Caki2 (cell line): ENCODE data around the gene SGSM1. TPM values are rescaled to one million over a fixed set of nuclear protein-coding genes. Genes with fewer than 3 reads are reported as not detected.
"Not testable (repeated sequence)": the region's sequence is repeated elsewhere in the genome, so short reads cannot be mapped to it uniquely, and the experiment has no call there.

Source experiments
- DNase-seq: peaks from one replicate; pipeline ENCODE4 v3.0.0-alpha.2; 2015; ENCODE audit warnings: low read depth
- in situ Hi-C: cut with HindIII; loops from 2 replicates; pipeline ENCODE4 v1.10.0; 2016; ENCODE audit warnings: low sequenced_read_pairs, low pct_unique_long_range_greater_than_20kb, mixed read lengths
- total RNA-seq: library from RNA; depleted of rRNA; stranded (reverse); fragments of >200 nt; shearing (Covaris generic); gene quantifications from 2 replicates; pipeline ENCODE4 v1.2.3, GENCODE V29; 2014; ENCODE audit warnings: low replicate concordance

SGSM1 gene
- total RNA-seq, 1 experiment from 2014 or later: 0.27 TPM

DNA sequence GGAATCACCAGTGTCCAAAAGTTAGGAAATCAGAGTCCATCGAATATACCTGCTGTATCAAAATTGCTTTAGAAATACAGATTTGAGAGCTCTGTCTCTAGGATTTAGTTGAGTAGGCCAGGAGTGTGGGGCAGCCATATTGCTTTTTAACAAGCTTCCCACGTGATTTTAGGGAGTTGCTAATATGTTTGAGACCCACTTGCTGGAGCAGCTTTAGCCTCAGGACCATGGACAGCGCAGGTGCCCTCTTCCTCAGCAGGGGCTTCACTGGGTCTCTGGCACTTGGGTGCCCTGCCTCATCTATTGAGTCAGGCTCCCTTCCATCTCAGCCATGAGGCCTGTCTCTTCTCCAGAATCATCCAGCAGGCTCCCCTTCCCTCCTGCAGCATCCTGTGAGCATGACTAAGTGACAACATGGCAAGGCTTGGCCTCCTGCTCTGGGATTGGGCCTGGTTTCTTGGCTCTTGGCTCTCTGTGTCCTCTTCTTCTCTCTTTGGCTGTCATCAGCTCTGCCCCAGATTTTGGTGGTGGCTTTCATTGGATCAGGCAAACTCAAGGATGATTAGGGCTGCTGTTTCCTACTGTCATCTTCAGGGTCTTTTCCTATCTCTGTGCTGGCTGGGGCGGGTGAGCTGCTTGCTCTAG lies 70.0 kb downstream of the SGSM1 start:
- in situ Hi-C loops: no loop called here
- peak; percentile 38 for DNase-seq

DNA sequence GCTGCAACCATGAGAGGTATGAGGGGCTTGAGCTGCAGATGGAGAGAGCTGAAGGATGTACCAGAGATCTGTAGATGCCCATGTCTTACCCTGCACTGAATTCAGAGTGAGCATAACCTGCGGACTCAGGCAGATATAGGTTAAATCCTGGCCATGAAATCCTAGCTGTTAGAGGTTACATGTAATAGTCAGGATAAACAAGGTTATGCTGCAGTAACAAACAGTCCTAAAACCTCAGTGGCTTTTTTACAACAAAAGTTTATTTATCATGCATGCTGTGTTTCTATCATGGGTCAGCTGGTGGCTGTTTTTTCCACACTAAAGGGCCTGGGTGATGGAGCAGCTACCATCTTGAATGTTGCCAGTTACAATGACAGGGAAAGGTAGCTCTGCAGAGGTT lies 70.7 kb downstream of the SGSM1 start:
- in situ Hi-C loops: no loop called here

DNA sequence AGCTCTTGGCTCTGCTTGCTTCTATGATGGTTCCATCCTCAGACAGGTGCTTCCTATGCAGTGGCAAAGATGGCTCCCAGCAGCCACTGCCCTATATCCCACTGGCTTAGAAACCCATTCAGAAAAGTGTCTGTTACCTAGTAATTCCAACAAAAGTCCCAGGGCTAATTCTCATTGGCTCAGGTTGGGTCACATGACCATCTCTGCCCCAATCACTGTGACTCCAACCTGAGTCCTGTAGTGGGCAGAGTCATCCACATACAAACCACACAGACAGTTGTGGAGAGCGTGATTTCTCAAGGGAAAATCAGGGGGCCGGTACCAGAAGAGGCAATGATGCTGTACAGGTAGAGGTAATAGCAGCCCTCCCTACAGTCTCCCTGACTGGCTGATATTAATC lies 73.0 kb downstream of the SGSM1 start:
- no peak for DNase-seq
- in situ Hi-C loops: no loop called here

More for the DNA sequence above, 70.7 kb downstream of the SGSM1 start:
- DNase-seq: no peak

DNA sequence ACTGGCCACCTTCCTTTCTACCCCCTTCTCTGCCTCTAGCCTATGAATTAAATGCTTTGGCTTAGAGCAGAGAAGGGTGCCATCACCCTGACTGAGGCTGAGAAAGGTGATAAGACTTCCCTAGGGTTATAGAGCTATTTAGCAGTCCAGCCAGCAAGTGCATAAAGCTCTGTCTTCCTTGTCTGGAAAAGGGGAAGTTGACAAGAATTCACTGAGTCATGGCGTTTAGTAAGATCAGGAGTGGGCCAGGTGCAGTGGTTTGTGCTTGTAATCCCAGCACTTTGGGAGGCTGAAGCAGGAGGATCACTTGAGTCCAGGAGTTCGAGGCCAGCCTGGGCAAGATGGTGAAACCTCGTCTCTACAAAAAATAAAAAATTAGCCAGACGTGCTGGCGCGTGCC lies 77.4 kb downstream of the SGSM1 start:
- no peak for DNase-seq
- in situ Hi-C loops: no loop called here

DNA sequence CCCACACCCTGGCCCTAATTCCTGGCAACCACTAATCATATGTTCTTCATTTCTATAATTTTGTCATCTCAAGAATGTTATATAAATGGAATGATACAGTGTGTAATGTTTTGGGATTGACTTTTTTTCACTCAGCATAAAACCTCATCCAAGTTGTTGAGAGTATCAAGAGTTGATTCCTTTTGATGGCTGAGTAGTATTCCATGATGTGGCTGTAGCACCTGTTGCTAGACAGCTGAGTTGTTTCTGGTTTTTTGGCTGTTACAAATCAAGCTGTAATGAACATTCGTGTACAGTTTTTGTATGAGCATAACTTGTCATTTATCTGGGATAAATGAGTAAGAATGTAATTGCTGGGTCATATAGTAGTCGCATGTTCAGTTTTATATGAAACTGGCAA lies 81.2 kb downstream of the SGSM1 start:
- in situ Hi-C loops: no loop called here
- DNase-seq: no peak

DNA sequence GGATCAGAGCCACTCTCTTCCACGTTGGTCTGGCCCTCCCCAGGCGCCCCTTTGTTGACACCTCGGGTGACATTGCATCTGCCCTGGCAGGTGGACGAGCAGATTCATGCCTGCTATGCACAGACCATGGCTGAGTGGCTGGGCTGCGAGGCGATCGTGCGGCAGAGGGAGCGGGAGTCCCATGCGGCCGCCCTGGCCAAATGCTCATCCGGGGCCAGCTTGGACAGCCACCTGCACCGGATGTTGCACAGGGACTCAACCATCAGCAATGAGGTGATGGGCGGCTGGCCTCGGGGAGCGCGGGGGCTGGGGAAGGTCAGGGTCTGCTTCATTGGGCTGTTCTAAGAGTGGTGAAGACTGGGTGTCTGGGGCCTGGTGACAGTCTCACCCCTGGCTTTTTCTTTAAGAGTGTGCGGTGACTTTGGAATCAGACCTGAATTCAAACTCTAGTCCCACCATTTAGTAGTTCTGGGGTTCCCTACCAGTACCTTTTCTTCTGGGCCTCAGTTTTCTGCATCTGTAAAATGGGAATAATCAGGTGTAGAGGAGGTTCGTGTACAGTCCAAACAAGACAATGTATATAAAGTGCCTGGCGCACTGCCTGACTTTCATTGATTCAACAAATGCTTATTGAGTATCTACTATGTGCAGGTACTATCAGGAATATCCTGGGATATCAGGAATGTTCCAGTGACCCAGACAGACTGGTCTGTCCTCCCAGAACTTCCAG lies 87.5 kb downstream of the SGSM1 start:
- no peak for DNase-seq
- in situ Hi-C loops: no loop called here

DNA sequence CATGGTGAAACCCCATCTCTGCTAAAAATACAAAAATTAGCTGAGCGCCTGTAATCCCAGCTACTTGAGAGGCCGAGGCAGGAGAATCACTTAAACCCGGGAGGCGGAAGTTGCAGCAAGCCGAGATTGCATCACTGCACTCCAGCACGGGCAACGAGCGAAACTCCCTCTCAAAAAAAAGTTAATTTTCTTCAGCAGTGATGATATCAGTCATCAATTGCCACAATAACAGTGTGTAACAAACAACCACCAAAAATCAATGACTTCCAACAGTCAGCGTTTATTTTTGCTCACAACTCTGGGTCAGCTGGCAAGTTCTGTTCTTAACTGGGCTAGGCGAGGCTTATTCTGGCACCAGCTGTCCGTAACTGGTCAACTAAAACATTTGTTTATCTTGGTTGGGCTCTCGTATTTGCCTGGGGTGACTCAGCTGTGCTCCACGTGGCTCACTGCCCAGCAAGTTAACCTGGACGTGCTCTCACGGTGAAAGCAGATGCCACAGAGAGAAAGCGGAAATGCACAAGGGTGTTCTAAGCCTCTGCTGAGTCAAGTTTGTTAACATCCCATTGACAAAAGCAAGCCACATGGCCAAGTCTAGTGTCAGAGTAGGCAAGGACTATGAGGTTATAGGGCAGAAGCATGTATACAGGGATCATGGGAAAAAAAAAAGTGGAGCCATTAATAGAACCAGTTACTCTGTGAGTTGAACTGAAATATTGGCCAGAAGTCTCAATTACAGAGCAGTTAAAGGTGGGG lies 88.4 kb downstream of the SGSM1 start:
- in situ Hi-C loops: no loop called here
- peak; percentile 97 for DNase-seq

DNA sequence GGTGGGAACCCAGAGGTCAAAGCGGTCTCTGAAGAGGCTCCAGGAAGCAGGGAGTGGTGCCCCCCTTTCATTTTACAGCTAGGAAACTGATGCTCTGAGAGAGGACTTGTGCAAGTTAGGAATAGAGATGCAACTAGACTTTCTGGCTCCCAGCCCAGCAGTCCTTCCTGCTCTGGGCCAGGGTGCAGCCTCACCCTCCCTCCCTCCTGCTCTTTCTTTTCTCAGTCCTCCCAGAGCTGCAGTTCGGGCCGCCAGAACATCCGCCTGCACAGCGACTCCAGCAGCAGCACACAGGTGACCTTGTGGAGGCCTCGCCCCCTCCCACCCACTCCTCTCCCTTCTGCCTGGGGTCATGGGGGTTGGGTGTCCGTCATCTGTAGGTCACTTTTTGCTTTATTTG lies 89.0 kb downstream of the SGSM1 start:
- in situ Hi-C loops: no loop called here
- DNase-seq: no peak

DNA sequence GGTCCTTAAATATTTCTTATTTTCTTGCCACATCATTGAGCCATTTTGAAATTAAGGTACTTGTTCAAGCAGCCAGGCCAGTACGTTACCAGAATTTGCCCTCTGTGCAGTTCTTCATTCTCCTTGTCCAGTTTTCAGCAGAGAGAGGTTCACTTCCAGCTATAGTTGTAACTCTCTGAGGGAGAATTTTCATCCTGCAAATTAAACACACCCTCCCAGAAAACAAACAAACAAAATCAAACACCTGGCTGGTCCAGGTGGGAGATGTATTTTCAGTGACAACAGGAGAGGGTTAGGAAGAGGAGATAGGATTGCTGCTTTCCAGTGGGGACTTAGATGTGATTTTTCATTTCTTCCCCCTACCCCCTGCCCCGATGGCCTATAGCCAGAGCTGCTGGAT lies 95.4 kb downstream of the SGSM1 start:
- in situ Hi-C loops: no loop called here
- no peak for DNase-seq

DNA sequence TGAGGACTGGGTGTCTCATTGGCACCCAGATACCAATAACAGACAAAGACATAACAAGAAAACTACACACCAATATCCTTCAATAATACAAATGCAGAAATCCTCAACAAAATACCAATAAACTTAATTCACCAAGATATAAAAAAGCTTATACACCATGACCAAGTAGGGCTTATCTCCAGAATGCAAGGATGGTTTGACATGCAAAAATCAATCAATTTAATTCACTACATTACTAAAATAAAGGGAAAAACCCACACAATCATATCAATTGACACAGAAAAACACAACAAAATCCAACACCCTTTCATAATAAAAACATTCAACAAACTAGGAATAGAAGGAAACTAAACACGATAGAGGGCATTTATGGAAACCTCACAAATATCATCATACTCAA lies 99.9 kb downstream of the SGSM1 start:
- in situ Hi-C loops: no loop called here
- no peak for DNase-seq

DNA sequence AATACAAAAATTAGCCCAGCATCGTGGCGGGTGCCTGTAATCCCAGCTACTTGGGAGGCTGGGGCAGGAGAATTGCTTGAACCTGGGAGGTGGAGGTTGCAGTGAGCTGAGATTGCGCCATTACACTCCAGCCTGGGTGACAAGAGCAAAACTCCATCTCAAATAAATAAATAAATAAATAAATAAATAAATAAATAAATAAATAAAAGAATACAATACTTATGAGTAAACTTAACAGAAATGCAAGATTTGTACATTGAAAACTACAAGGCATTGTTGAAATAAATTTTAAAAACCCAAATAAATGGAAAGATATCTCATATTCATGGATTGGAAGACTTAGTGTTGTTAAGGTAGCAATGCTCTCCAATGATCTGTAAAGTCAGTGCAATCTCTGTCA lies 101.1 kb downstream of the SGSM1 start:
- in situ Hi-C loops, DNase-seq: not testable (repeated sequence)

DNA sequence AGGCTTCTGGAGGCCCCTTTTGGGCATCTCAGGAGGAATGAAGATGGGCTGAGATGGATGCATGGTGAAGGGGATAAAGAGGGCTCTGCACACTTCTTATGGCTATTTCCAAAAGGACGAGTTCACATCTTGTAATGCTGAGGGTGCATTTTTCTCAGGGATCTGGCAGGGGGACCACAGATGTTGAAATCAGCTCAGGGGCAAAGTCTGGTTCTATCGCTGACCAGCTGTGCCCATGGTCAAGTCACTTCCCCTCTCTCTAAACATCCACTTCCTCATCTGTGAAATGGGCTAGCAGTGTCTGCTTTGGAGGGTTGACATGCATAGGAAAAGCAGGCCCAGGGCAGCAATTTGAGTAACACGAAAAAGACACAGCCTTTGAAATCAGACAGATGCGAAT lies 114.0 kb downstream of the SGSM1 start:
- no peak for DNase-seq
- in situ Hi-C loops: no loop called here

DNA sequence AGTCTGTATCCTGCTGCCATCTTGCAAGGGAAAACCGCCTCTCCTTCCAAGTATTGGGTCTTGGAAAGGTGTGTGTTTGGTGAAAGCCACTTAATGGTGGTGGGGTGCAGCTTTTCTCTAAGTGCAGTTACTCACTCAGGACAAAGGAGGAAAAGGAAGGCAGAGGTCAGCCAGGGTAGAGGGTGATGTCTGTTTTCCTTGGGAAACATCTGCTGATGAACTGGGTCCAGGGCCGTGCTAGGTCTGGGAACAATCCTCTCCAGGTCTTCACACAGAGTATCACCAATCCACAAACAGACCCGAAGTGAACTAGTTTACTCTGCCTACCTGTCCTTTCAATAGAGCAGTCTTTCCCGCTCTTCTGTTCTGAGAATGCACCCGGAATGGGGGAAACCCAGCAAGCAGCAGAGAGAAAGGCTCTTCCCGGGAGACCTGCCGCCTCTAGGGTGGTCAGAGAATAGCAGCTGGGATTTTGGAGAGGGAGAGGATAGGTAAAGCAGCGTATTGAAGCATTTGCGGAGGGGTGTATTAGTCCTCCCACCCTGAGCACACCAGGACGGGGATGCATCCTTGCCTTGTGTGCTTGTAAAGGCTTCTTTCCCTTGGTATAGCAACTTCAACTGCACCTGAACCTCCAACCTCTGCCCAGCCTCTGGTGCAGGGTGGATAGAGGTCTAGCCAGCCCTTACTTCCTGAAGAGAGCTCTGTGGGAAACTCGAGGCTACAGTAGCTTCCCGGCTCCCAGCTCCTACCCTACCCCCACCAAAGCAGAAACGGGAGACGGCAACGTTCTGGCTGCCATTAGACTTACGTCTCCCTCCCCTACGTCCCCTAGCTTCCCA lies 119.8 kb downstream of the SGSM1 start:
- DNase-seq: no peak
- in situ Hi-C loops: loop anchor here (25.0 kb wide), 1 partner anchor 111 kb away; no protein-coding TSS in a partner anchor

DNA sequence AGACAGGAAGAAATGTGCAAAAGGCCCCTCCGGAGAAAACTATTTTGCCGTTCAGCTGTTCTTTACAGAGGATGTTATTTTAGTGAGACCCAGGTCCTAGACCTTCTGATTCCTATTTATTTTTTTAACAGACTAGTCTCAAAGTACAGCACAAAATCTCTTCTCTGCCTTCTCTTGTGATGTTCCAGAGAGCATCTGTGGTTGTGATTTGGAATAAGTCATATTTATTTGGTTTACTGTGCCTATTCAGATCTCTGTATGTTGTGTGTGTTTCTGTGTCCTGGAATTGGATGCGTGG lies 120.4 kb downstream of the SGSM1 start:
- no peak for DNase-seq
- in situ Hi-C loops: loop anchor here (25.0 kb wide), 1 partner anchor 111 kb away; no protein-coding TSS in a partner anchor

DNA sequence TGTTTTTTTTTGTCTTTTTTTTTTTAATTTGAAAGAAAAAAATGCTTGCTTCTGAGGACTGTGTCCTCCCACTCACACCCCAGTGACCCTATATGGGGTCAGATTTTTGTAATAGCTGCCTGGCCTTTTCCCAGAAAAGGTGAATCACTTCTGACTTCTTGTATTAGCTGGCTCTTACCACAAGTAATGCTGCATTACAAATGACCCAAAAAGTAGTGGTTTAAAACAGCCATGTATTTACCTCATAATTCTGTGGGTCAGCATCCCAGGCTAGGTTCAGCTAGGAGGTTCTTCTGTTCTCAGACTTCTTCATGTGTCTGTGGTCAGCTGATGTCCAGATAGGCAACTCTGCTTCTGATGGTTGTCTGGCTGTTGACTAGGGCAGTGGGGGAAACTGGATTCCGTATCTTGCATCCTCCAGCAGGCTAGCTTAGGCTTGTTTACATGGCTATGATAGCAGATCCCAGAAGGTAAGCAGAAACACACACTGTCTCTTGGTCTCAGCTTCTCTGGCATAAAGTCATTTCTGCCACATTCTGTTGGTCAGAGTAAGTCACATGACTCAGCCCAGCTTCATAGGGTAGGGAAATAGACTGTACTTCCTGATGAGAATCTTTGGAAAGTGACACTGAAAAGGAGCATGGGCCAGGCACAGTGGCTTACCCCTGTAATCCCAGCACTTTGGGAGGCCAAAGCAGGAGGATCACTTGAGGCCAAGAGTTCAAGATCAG lies 121.0 kb downstream of the SGSM1 start:
- in situ Hi-C loops: loop anchor here (25.0 kb wide), 1 partner anchor 110 kb away; no protein-coding TSS in a partner anchor

DNA sequence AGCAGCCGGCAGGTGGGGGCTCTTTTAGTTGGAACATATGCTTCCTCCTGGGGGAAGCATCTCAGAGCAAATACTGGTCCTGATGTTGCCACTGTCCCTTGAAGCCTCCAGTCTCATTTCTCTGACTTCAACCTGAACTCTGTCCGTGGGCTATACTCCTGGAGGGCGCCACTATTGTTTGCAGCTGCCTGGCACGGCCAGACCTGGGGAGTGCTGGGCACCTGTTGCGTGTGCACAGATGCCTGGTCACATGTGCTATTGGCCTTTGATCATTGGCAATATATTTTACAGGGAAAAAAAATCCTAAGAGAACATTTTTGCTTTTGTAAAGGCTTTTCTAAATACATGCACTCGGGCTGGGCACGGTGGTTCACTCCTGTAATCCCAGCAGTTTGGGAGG lies 122.3 kb downstream of the SGSM1 start:
- in situ Hi-C loops: loop anchor here (25.0 kb wide), 1 partner anchor 109 kb away; no protein-coding TSS in a partner anchor
- no peak for DNase-seq

More for the DNA sequence above, 121.0 kb downstream of the SGSM1 start:
- no peak for DNase-seq

DNA sequence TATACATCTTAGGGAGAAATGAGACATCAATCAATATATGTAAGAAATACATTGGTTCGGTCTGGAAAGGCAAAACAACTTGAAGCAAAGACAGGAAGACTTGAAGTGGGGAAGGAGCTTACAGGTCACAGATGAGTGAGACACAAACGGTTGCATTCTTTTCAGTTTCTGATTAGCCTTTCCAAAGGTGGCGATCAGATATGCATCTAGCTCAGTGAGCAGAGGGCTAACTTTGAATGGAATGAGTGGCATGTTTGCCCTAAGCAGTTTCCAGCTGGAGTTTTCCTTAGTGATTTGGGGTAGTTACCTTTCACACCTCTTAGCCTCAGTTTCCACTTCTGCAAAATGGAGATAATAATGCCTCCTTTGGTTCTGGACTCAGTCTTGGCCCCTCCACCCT lies 124.7 kb downstream of the SGSM1 start:
- DNase-seq: no peak
- in situ Hi-C loops: loop anchor here (25.0 kb wide), 1 partner anchor 107 kb away; no protein-coding TSS in a partner anchor
